GM19452 (cell line): Measurements from ENCODE around the gene RPS19BP1.

Source experiments
- ATAC-seq: cut with Tn5 transposase; IDR thresholded peaks from one replicate; pipeline ENCODE4 v1.9.1; 2021; ENCODE audit not compliant: unreplicated experiment

The RPS19BP1 gene

GRCh38 chr22:39490966-39491680 is 41.4 kb downstream of the RPS19BP1 start:
- no peak for ATAC-seq

GRCh38 chr22:39490135-39490798 is 42.3 kb downstream of the RPS19BP1 start:
- ATAC-seq: peak; percentile 74

- no peak for ATAC-seq
Observed at GRCh38 chr22:39489094-39490068, 43.2 kb downstream of the RPS19BP1 start.

- ATAC-seq: no peak
Observed at GRCh38 chr22:39488563-39489083, 43.9 kb downstream of the RPS19BP1 start.

GRCh38 chr22:39487826-39488520 is 44.6 kb downstream of the RPS19BP1 start:
- ATAC-seq: no peak

- no peak for ATAC-seq
Observed at GRCh38 chr22:39486951-39487825, 45.4 kb downstream of the RPS19BP1 start.

GRCh38 chr22:39482768-39483167 is 49.8 kb downstream of the RPS19BP1 start:
- no peak for ATAC-seq

GRCh38 chr22:39481595-39481994 is 51.0 kb downstream of the RPS19BP1 start:
- no peak for ATAC-seq

- ATAC-seq: no peak
Observed at GRCh38 chr22:39481054-39481453, 51.5 kb downstream of the RPS19BP1 start.

GRCh38 chr22:39480557-39480956 is 52.0 kb downstream of the RPS19BP1 start:
- no peak for ATAC-seq

- no peak for ATAC-seq
Observed at GRCh38 chr22:39479254-39479653, 53.3 kb downstream of the RPS19BP1 start.
